ENCODE data around the gene CAMK4. TPM values are rescaled to one million over a fixed set of nuclear protein-coding genes. Genes with fewer than 3 reads are reported as not detected.
"Not testable (repeated sequence)": the region's sequence is repeated elsewhere in the genome, so short reads cannot be mapped to it uniquely, and the experiment has no call there.

Gene CAMK4
- total RNA-seq, 1 donor from 2014 or later: 2.7 TPM

GRCh38 chr5:111347021-111347420 is 122.8 kb downstream of the CAMK4 start:
- no peaks in the 10 kb centered on the region for H3K36me3 ChIP-seq
- DNase-seq (no peak), ATAC-seq (no peak)
- H3K9me3 ChIP-seq: no peaks in the 10 kb centered on the region
- H3K27me3 ChIP-seq (ENCODE audit: low read depth): no peaks in the 10 kb centered on the region
- no peaks in the 10 kb centered on the region for H3K4me1 ChIP-seq
- H3K4me3 ChIP-seq: no peak overlapping the region
- TF ChIP-seq CTCF (IDR thresholded peaks at IDR 0.05): no peak
- H3K27ac ChIP-seq: no peak overlapping the region
- intact Hi-C loops (cut with DNase I): no loop called here

- ATAC-seq (no peak), DNase-seq (no peak)
- intact Hi-C loops (cut with DNase I): no loop called here
- H3K4me1 ChIP-seq: no peaks in the 10 kb centered on the region
- H3K36me3 ChIP-seq: no peaks in the 10 kb centered on the region
- TF ChIP-seq CTCF (IDR thresholded peaks at IDR 0.05): no peak
- H3K9me3 ChIP-seq: no peaks in the 10 kb centered on the region
- no peaks in the 10 kb centered on the region for H3K27me3 ChIP-seq (ENCODE audit: low read depth)
- no peak overlapping the region for H3K4me3 ChIP-seq
- no peak overlapping the region for H3K27ac ChIP-seq
These were observed 124.6 kb downstream of the CAMK4 start for GRCh38 chr5:111348661-111349329.

GRCh38 chr5:111349429-111349828 is 125.2 kb downstream of the CAMK4 start:
- no peak for TF ChIP-seq CTCF (IDR thresholded peaks at IDR 0.05)
- Histone ChIP-seq H3K9me3 (no peaks in the 10 kb centered on the region), H3K36me3 (no peaks in the 10 kb centered on the region), H3K4me1 (no peaks in the 10 kb centered on the region), H3K27ac (no peak overlapping the region), H3K4me3 (no peak overlapping the region), H3K27me3 (ENCODE audit: low read depth) (no peaks in the 10 kb centered on the region)
- no peak for DNase-seq
- intact Hi-C loops (cut with DNase I): no loop called here
- ATAC-seq: no peak

- H3K4me3 ChIP-seq: no peak overlapping the region
- no peaks in the 10 kb centered on the region for H3K36me3 ChIP-seq
- no peak for ATAC-seq
- H3K4me1 ChIP-seq: no peaks in the 10 kb centered on the region
- TF ChIP-seq CTCF (IDR thresholded peaks at IDR 0.05): no peak
- H3K27me3 ChIP-seq (ENCODE audit: low read depth): no peaks in the 10 kb centered on the region
- no peak for DNase-seq
- H3K9me3 ChIP-seq: no peaks in the 10 kb centered on the region
- no peak overlapping the region for H3K27ac ChIP-seq
- intact Hi-C loops (cut with DNase I): no loop called here
These were observed 128.9 kb downstream of the CAMK4 start for GRCh38 chr5:111353035-111353434.

- not testable (repeated sequence) for H3K4me1 ChIP-seq
These were observed 134.5 kb downstream of the CAMK4 start for GRCh38 chr5:111358726-111359125.

GRCh38 chr5:111360173-111360572 is 136.0 kb downstream of the CAMK4 start:
- Histone ChIP-seq H3K27me3 (ENCODE audit: low read depth) (no peaks in the 10 kb centered on the region), H3K9me3 (no peaks in the 10 kb centered on the region), H3K4me3 (no peak overlapping the region), H3K4me1 (no peaks in the 10 kb centered on the region), H3K27ac (no peak overlapping the region), H3K36me3 (no peaks in the 10 kb centered on the region)
- no peak for ATAC-seq
- intact Hi-C loops (cut with DNase I): no loop called here
- TF ChIP-seq CTCF (IDR thresholded peaks at IDR 0.05): no peak
- DNase-seq: no peak

More at GRCh38 chr5:111358726-111359125, 134.5 kb downstream of the CAMK4 start:
- H3K36me3 ChIP-seq; H3K27me3 ChIP-seq (ENCODE audit: low read depth); ATAC-seq; H3K4me3 ChIP-seq; H3K27ac ChIP-seq; DNase-seq; H3K9me3 ChIP-seq; intact Hi-C loops (cut with DNase I): not testable (repeated sequence)

All from lower lobe of right lung (tissue), 2 donors.